Liver (tissue), 9 donors: Measurements from ENCODE around the gene SEMA5A. TPM values are rescaled to one million over a fixed set of nuclear protein-coding genes. Genes with fewer than 3 reads are reported as not detected.

ENCODE experiments used
- DNase-seq: peaks from one replicate; pipeline ENCODE4 v3.0.0-alpha.2; 2017; ENCODE audit warnings: low spot score
- H3K27ac ChIP-seq, 2 donors: one replicate each; pipeline ENCODE4 v1.7.0; 2013; ENCODE audit warnings: inconsistent platforms in 2 of 2, low read length in 2 of 2, control low read depth in 1 of 2, low read depth in 1 of 2, mild to moderate bottlenecking in 1 of 2
- H3K27me3 ChIP-seq, 4 donors: one replicate each; pipeline versions ENCODE4 v1.6.1 to v1.7.0; 2013; ENCODE audit warnings: low read length in 3 of 4, inconsistent platforms in 1 of 4, mild to moderate bottlenecking in 1 of 4, moderate library complexity in 1 of 4; ENCODE audit not compliant: control insufficient read depth in 4 of 4, insufficient read depth in 4 of 4
- H3K36me3 ChIP-seq, 4 donors: one replicate each; pipeline versions ENCODE4 v1.6.1 to v1.7.0; 2013; ENCODE audit warnings: low read length in 3 of 4, mild to moderate bottlenecking in 3 of 4, low read depth in 1 of 4, moderate library complexity in 1 of 4; ENCODE audit not compliant: control insufficient read depth in 4 of 4, insufficient read depth in 3 of 4
- H3K4me1 ChIP-seq, 4 donors: one replicate each; pipeline versions ENCODE4 v1.6.1 to v1.7.0; 2013; ENCODE audit warnings: low read length in 3 of 4, mild to moderate bottlenecking in 3 of 4, moderate library complexity in 1 of 4; ENCODE audit not compliant: control insufficient read depth in 4 of 4, insufficient read depth in 4 of 4
- H3K4me3 ChIP-seq, 3 donors: one replicate each; pipeline versions ENCODE4 v1.6.1 to v1.7.0; 2013; ENCODE audit warnings: low read length in 3 of 3, control low read depth in 1 of 3, low read depth in 1 of 3, mild to moderate bottlenecking in 1 of 3
- H3K9ac ChIP-seq, 2 donors: one replicate each; pipeline ENCODE4 v1.7.0; 2013; ENCODE audit warnings: low read length in 2 of 2, mild to moderate bottlenecking in 2 of 2, moderate library complexity in 2 of 2, control low read depth in 1 of 2, low read depth in 1 of 2
- H3K9me3 ChIP-seq, 4 donors: one replicate each; pipeline versions ENCODE4 v1.6.1 to v1.7.0; 2013; ENCODE audit warnings: low read length in 3 of 4; ENCODE audit not compliant: control insufficient read depth in 4 of 4
- EGR1 ChIP-seq, 2 donors: IDR thresholded peaks; 2 replicates each; pipeline ENCODE4 v1.6.1; 2016 to 2018; ENCODE audit warnings: antibody characterized with exemption in 2 of 2, low read depth in 2 of 2
- FOXA1 ChIP-seq: IDR thresholded peaks from 2 replicates; pipeline ENCODE4 v1.6.1; 2016; ENCODE audit warnings: antibody characterized with exemption
- FOXA2 ChIP-seq: IDR thresholded peaks from 2 replicates; pipeline ENCODE4 v1.6.1; 2016; ENCODE audit warnings: antibody characterized with exemption
- GABPA ChIP-seq, 2 donors: IDR thresholded peaks in 1 of 2; conservative IDR thresholded peaks in 1 of 2; 2 replicates each; pipeline ENCODE4 v1.6.1; 2016; ENCODE audit warnings: antibody characterized with exemption in 2 of 2, mild to moderate bottlenecking in 1 of 2, moderate library complexity in 1 of 2
- HNF4A ChIP-seq, 2 donors: conservative IDR thresholded peaks; 2 replicates each; pipeline ENCODE4 v1.6.1; 2016; ENCODE audit warnings: antibody characterized with exemption in 2 of 2, mild to moderate bottlenecking in 2 of 2
- HNF4G ChIP-seq: IDR thresholded peaks from 2 replicates; pipeline ENCODE4 v1.6.1; 2016; ENCODE audit warnings: antibody characterized with exemption
- JUND ChIP-seq, 2 donors: IDR thresholded peaks; 2 replicates each; pipeline ENCODE4 v1.6.1; 2016; ENCODE audit warnings: antibody characterized with exemption in 2 of 2
- NR2F2 ChIP-seq: IDR thresholded peaks from 2 replicates; pipeline ENCODE4 v1.6.1; 2016; ENCODE audit warnings: antibody characterized with exemption
- RAD21 ChIP-seq, 2 donors: IDR thresholded peaks; 2 replicates each; pipeline ENCODE4 v1.6.1; 2016; ENCODE audit warnings: antibody characterized with exemption in 2 of 2, mild to moderate bottlenecking in 2 of 2
- RXRA ChIP-seq, 2 donors: IDR thresholded peaks; 2 replicates each; pipeline ENCODE4 v1.6.1; 2017 to 2018; ENCODE audit warnings: antibody characterized with exemption in 2 of 2, mild to moderate bottlenecking in 1 of 2
- SP1 ChIP-seq: IDR thresholded peaks from 2 replicates; pipeline ENCODE4 v1.6.1; 2018; ENCODE audit warnings: antibody characterized with exemption, mild to moderate bottlenecking
- TAF1 ChIP-seq: conservative IDR thresholded peaks from 2 replicates; pipeline ENCODE4 v1.6.1; 2016; ENCODE audit warnings: antibody characterized with exemption, mild to moderate bottlenecking
- WGBS: extraction: QIAGEN DNeasy Blood & Tissue Kit; methylation state at CpG from one replicate; pipeline ENCODE4 v1.1.7; 2013; 5-methylcytosine and 5-hydroxymethylcytosine counted together
- polyA plus RNA-seq, 2 donors: library from polyadenylated mRNA; stranded (reverse) in 1 of 2; unstranded in 1 of 2; fragments of 200-250 nt in 1 of 2; fragments of >200 nt in 1 of 2; fragmentation: Nextera tagmentation in 1 of 2; extraction: Ambion mirVana in 1 of 2; gene quantifications; one replicate each; pipeline versions ENCODE4 v1.2.1 to v1.2.3, GENCODE V29; 2013 to 2015
- total RNA-seq, 2 donors: library from RNA; depleted of rRNA; stranded (reverse); fragments of >200 nt; gene quantifications; one replicate each; pipeline ENCODE4 v1.2.3, GENCODE V29; 2014
- TF ChIP-seq, protein P1 (sequence below): IDR thresholded peaks from 2 replicates; pipeline ENCODE4 v1.6.1; 2016; ENCODE audit warnings: antibody characterized with exemption, mild to moderate bottlenecking
- TF ChIP-seq, protein P2 (sequence below): IDR thresholded peaks from 2 replicates; pipeline ENCODE4 v1.6.1; 2016; ENCODE audit warnings: antibody characterized with exemption
- TF ChIP-seq, protein P3 (sequence below): IDR thresholded peaks from 2 replicates; pipeline ENCODE4 v1.6.1; 2016; ENCODE audit warnings: antibody characterized with exemption
- TF ChIP-seq, protein P4 (sequence below): fragments of 150-350 bp; IDR thresholded peaks from 2 replicates; pipeline ENCODE4 v1.5.1; 2017; ENCODE audit warnings: improper control_type of control experiment, low read depth, low read length; ENCODE audit not compliant: missing input control
- donor health status: healthy.
- donor health status: healthy.
- donor health status: healthy.
- donor health status: healthy.
- donor health status: healthy.

Gene SEMA5A
- total and polyA plus RNA-seq, 4 donors = 1.1 to 5.8 (median 3.2) TPM

DNA sequence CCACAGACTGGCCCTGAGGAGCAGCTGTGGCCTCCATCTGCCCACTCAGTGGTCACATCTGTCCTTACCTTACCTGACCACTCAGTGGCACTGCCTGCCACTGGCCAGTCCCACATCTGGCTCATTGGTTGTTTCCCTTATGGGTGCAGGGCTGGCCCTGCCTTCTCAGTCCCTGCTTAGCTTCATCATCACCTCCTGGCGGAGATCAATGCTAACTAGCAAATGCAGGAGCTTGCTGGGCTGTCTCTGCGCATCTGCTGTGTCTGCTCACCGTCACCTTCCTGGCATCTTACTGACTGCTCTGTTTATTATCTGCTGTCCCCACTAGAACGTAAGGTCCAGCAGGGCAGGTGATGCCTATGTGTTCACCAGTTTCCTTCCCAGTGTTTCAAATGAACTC is 356.9 kb downstream of the SEMA5A start:
- WGBS = 77% methylated on average over 4 of the region's 4 CpGs
- no peak for TF ChIP-seq JUND (IDR thresholded peaks at IDR 0.05)
- TF ChIP-seq, protein P1, sequence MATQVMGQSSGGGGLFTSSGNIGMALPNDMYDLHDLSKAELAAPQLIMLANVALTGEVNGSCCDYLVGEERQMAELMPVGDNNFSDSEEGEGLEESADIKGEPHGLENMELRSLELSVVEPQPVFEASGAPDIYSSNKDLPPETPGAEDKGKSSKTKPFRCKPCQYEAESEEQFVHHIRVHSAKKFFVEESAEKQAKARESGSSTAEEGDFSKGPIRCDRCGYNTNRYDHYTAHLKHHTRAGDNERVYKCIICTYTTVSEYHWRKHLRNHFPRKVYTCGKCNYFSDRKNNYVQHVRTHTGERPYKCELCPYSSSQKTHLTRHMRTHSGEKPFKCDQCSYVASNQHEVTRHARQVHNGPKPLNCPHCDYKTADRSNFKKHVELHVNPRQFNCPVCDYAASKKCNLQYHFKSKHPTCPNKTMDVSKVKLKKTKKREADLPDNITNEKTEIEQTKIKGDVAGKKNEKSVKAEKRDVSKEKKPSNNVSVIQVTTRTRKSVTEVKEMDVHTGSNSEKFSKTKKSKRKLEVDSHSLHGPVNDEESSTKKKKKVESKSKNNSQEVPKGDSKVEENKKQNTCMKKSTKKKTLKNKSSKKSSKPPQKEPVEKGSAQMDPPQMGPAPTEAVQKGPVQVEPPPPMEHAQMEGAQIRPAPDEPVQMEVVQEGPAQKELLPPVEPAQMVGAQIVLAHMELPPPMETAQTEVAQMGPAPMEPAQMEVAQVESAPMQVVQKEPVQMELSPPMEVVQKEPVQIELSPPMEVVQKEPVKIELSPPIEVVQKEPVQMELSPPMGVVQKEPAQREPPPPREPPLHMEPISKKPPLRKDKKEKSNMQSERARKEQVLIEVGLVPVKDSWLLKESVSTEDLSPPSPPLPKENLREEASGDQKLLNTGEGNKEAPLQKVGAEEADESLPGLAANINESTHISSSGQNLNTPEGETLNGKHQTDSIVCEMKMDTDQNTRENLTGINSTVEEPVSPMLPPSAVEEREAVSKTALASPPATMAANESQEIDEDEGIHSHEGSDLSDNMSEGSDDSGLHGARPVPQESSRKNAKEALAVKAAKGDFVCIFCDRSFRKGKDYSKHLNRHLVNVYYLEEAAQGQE = no peak
- TF ChIP-seq TAF1 = no peak
- no peak for TF ChIP-seq RXRA (IDR thresholded peaks at IDR 0.05)
- TF ChIP-seq FOXA2 = no peak
- no peak for TF ChIP-seq SP1
- TF ChIP-seq GABPA (IDR thresholded peaks at IDR 0.05 in 1 of 2, conservative IDR thresholded peaks at IDR 0.05 in 1 of 2) = no peak
- TF ChIP-seq, protein P2, sequence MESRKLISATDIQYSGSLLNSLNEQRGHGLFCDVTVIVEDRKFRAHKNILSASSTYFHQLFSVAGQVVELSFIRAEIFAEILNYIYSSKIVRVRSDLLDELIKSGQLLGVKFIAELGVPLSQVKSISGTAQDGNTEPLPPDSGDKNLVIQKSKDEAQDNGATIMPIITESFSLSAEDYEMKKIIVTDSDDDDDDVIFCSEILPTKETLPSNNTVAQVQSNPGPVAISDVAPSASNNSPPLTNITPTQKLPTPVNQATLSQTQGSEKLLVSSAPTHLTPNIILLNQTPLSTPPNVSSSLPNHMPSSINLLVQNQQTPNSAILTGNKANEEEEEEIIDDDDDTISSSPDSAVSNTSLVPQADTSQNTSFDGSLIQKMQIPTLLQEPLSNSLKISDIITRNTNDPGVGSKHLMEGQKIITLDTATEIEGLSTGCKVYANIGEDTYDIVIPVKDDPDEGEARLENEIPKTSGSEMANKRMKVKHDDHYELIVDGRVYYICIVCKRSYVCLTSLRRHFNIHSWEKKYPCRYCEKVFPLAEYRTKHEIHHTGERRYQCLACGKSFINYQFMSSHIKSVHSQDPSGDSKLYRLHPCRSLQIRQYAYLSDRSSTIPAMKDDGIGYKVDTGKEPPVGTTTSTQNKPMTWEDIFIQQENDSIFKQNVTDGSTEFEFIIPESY = no peak
- no peak for TF ChIP-seq RAD21 (IDR thresholded peaks at IDR 0.05)
- no peak for TF ChIP-seq NR2F2
- TF ChIP-seq EGR1 (IDR thresholded peaks at IDR 0.05; ENCODE audit: low read depth in 2 of 2) = no peak
- TF ChIP-seq, protein P3, sequence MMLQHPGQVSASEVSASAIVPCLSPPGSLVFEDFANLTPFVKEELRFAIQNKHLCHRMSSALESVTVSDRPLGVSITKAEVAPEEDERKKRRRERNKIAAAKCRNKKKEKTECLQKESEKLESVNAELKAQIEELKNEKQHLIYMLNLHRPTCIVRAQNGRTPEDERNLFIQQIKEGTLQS = no peak
- TF ChIP-seq HNF4A (conservative IDR thresholded peaks at IDR 0.05) = no peak
- TF ChIP-seq, protein P4, sequence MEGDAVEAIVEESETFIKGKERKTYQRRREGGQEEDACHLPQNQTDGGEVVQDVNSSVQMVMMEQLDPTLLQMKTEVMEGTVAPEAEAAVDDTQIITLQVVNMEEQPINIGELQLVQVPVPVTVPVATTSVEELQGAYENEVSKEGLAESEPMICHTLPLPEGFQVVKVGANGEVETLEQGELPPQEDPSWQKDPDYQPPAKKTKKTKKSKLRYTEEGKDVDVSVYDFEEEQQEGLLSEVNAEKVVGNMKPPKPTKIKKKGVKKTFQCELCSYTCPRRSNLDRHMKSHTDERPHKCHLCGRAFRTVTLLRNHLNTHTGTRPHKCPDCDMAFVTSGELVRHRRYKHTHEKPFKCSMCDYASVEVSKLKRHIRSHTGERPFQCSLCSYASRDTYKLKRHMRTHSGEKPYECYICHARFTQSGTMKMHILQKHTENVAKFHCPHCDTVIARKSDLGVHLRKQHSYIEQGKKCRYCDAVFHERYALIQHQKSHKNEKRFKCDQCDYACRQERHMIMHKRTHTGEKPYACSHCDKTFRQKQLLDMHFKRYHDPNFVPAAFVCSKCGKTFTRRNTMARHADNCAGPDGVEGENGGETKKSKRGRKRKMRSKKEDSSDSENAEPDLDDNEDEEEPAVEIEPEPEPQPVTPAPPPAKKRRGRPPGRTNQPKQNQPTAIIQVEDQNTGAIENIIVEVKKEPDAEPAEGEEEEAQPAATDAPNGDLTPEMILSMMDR = no peak
- H3K27me3 ChIP-seq = no peaks in the 10 kb centered on the region
- no peak overlapping the region for H3K27ac ChIP-seq
- H3K4me1 ChIP-seq = no peaks in the 10 kb centered on the region
- no peak overlapping the region for H3K4me3 ChIP-seq
- H3K36me3 ChIP-seq = peaks cover 0 to 3% (median under 1%) of the 10 kb centered on the region in 4 donors
- no peaks in the 10 kb centered on the region for H3K9me3 ChIP-seq
- DNase-seq = no peak
- H3K9ac ChIP-seq = no peak overlapping the region

DNA sequence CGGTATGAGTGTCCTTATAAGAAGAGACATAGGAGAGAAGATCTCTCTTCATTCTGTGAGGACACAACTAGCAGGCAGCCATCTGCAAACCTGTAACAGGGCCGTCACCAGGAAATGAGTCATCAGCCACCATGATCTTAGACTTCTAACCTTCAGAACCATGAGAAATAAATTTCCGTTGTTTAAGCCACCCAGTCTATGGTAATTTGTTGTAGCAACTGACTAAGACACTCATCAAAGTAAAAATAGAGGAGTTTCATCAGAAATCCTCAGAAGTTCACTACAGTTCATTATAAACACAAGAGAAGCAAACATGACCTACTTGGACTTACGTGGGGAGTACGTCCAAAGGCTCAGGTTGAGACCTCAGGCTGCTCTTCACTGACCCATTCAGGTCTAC is 357.7 kb downstream of the SEMA5A start:
- Histone ChIP-seq H3K27ac (no peak overlapping the region), H3K36me3 (peaks cover 0 to 3% (median under 1%) of the 10 kb centered on the region in 4 donors), H3K9me3 (no peaks in the 10 kb centered on the region), H3K4me1 (no peaks in the 10 kb centered on the region), H3K9ac (no peak overlapping the region), H3K4me3 (no peak overlapping the region), H3K27me3 (no peaks in the 10 kb centered on the region)
- DNase-seq = no peak
- 80% methylated on average over 5 of the region's 5 CpGs for WGBS
- TF ChIP-seq TAF1 = no peak
- TF ChIP-seq HNF4G = no peak
- TF ChIP-seq FOXA1 = no peak
- TF ChIP-seq, protein P3 = no peak
- TF ChIP-seq, protein P2 = no peak
